Activated T-cell treated with anti-CD3 and anti-CD28 coated beads, Interleukin-2, amount 50 U/mL, for 48 hours (primary cell): ENCODE data around the gene RPS19.
A peak's percentile ranks its signal among the peaks of the same experiment; 100 is the strongest.

ENCODE experiments used
- DNase-seq, 2 experiments: peaks; one replicate each; pipeline ENCODE4 v3.0.0-alpha.2; 2020

The RPS19 gene

DNA sequence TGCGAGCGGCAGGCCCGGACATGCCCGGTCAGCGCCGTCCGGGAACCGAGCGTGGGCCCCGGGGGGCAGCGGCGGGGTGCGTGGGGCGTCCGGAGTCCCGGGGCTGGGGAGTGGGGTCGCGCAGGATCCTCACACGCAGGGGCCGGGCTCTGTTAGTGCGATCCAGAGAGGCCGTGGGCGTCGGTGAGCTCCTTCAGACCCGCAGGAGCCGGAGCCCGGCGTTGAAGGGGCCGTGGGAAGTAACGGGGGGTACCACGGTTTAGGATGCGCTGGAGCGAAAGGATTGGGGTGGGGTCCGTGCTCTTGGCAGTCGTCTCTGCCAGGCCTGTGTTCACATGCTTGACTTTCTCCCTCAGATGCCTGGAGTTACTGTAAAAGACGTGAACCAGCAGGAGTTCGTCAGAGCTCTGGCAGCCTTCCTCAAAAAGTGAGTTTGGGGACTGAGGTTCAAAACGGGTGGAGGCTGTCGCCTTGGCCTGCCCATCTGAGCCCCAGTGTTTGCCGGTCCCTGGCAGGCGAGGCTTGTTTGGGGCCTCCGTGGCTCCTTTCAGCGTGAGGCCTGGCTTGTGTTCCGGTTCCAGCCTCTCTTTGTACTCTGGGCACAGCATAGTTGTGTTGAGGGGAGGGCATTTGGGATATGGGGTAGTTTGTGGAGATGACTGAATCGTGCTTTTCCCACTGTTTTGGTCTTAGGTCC, 512 bp downstream of the RPS19 start:
- peak in 1 of 2 experiments; percentile 56 for DNase-seq

- DNase-seq = peak in 1 of 2 experiments; percentile 35
Measured at GRCh38 chr19:41861116-41861768, 1.2 kb downstream of the RPS19 start.

DNA sequence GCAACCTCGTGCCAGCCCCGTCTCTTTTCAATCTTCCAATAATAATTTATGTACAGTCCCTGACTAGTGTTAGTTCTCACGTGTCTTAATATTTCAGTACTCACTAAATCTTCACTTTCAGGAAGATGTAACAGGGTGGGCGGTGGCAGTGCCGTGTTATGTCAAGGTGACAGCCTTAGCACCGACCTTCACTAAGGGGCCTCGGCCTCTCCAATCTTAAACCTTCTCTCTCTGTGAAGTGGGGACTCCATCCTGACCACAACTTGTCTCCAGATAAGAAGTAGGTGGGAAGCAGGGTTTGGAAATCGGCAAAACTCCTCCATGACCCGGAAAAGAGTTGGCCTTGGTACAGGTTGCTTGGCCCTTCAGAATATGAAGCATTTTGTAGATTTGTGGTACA, 1.8 kb downstream of the RPS19 start:
- peak in 1 of 2 experiments; percentile 28 for DNase-seq

GRCh38 chr19:41862445-41862986, 2.5 kb downstream of the RPS19 start:
- peak; percentile 32 to 36 for DNase-seq

DNA sequence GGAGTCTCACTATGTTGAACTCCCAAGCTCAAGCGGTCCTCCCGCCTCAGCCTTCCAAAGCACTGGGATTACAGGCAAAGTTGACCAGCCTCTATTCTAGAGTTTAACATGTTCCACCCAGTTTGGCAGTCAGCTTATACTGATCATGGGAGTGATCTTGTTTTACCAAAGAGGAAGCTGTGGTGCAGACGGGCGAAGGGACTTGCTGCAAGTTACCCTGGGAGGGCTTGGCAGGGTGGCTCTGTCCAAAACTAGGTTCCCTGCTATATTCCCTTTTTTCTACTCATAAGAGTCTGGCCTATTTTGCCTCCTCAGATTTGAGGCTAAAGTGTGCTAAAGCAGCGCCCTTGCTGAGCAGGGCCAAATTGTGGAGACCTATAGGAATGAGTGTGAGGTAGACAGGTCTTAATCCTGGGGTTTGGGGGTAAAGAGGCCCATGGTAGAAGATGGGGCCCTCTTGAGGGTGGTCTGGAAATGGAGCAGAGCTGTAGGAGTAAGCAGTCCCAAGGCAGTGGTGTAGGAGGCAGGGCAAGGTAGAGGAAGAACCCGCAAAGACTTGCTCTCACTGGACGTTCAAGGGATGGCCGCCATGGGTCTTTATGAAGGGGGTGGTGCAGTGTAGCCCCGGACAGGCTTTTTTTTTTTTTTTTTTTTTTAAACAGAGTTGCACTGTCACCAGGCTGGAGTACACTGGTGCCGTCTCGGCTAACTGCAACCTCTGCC, 3.3 kb downstream of the RPS19 start:
- peak; percentile 25 to 26 for DNase-seq

- DNase-seq = peak; percentile 26 to 29
Measured at GRCh38 chr19:41864374-41864773, 4.3 kb downstream of the RPS19 start.

GRCh38 chr19:41866284-41866683, 6.2 kb downstream of the RPS19 start:
- peak; percentile 55 for DNase-seq

GRCh38 chr19:41868120-41868988, 8.3 kb downstream of the RPS19 start:
- peak; percentile 45 to 47 for DNase-seq

GRCh38 chr19:41868989-41869300, 8.9 kb downstream of the RPS19 start:
- DNase-seq = peak in 1 of 2 experiments; percentile 30

GRCh38 chr19:41869374-41869955, 9.4 kb downstream of the RPS19 start:
- peak; percentile 34 to 39 for DNase-seq

DNA sequence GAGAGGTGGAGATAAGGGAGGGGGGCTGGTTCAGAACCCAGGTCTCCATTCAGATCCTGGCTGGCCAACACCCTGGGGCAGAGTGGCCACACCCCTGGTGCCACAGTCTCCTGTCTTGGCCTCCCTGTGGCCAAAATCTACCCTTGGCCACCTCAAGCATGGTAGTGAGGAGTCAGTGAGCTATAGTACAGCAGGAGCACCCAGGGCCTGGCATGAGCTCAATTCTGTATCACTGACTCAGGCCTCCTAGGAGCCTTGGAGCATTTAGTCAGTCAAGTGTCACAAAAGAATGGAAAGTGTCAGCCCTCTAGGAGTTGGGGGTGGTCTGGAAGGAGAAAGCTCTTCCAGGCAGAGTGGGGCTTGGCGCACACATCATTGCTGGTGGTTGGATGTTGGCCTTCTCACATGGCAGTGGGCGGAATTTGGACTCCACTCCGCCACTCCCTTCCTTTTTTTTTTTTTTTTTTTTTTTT, 10.4 kb downstream of the RPS19 start:
- peak; percentile 65 to 67 for DNase-seq

DNA sequence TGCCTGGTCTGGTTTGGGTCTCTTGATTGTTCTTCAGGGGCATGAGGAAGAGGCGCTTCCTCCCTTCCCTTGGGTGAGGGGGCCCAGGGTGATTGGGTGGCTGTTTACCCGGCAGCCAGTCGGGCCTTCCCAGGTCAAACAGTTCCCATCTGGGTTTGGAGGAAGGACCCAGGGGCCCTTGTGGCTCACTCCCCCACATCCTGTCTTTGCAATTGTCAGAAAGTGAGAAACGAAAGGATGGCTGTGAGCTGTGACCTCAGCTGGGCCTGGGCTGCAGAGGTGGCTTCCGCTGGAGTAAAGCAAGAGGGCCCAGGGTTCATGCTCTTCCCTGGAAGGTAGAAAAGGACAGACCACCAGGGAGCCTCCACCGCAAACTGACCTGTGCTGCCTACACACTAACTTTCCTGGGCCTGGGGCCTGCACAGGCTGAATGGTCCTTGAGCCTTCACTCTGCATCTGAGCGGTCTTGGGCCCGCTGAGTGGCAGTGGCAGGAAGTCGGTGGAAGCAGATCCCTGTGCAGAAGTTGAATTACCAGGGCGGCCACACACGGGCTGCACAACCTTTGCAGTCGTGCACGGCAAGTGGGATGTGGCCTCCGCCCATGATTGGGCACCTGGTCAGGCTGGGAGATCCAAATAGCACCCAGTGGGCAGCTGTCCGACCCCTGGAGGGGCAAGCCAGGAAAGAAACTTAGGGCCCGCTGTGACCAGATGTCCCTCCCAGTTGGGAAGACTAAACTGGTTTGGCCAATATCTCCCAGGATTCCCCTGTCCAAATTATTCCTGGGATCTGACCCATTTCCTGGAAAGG, 11.7 kb downstream of the RPS19 start:
- peak; percentile 84 to 86 for DNase-seq

DNA sequence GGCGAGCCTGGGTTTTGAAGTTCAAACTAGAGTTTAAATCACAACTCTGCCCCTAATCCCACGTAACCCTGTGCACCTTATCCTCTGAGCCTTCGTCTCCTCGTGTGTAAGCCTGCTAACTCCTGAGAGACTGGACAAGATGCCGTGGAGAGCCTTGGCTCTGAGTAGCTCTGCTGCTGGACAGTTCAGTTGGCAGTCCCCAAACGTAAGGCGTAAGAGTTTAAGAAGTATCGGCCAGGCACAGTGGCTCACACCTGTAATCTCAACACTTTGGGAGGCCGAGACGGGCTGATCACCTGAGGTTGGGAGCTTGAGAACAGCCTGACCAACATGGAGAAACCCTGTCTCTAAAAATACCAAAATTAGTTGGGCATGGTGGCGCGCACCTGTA, 12.3 kb downstream of the RPS19 start:
- peak; percentile 55 to 57 for DNase-seq

DNA sequence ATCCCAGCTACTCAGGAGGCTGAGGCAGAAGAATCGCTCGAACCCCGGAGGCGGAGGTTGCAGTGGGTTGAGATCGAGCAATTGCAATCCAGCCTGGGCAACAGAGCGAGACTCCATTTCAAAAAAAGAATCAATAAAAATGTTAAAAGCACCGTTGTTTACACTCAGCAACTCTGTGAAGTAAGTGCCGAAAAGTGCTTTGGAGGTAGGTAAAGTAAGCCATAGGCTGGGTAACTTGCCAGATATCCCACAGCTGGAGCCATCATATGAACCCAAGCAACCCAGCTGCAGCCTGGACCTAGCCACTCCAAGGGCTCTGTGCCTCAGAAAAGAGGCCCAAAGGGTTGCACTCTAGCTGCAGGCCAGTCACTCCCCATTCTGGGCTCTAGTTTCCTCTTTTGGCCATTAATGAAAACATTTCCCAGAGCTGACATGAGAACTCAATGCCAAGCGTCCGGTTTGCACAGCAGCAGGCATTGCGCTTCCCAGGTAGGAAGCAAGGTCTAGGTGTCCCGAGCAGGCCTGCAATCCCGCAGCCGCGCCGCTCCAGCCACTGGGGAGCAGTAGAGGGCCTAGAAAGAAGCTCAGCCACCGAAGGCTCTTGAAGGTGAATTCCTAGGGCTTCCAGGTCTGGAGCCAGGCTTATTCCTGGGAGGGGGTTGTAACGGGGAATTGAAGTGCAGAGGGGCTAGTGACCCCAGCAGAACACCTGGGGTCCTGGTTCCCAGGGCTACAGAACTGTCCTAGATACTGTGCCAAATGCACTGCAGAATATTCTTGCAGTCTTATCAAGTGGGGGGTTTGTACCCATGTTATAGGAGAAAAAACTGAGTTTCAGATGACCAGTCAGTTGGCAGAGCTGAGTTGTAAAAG, 13.0 kb downstream of the RPS19 start:
- peak; percentile 85 to 86 for DNase-seq

- peak in 1 of 2 experiments; percentile 28 for DNase-seq
Measured at GRCh38 chr19:41875973-41876372, 15.9 kb downstream of the RPS19 start.

DNA sequence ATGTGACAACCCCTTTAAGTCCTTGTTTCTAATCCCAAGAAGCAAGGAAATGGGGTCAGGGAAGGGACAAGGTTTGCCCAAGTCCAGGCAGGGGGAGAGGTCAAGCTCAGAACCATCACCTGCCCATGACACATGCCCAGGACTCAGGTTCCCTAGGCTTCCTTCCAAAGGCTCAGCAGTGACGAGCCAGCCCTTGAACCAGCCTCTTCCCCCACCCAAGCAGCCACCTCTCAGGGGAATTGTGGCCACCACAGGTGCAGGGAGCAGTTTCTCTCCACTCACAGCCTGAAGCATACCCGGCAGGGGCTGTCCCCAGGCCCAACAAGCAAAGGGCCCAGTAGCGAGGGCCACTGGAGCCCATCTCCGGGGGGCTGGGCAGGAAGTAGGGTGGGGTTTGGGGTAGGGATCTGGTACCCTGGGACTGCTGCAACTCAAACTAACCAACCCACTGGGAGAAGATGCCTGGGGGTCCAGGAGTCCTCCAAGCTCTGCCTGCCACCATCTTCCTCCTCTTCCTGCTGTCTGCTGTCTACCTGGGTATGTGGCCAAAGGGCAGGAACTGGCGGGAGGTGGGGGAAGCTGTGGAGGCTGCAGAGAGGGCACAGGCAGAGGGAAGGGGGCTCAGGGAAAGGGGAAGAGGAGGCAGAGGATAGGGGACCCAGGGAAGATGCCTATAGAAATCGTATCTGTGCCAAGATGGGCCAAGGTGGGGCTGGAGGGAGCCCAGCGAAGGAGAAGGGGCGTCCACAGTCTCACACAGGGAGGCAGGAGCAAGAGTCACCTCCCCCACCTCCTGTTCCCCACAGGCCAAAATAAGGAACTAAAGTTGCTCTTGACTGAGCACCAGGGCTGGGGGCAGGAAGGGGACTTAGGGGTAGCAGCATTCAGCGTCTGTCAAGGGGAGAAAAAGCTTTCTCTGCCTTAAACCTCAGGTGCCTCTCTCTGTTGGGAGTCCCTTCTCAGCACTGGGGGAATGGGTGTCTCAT, 17.1 kb downstream of the RPS19 start, which contains the start of gene CD79A:
Gene CD79A, plus strand, starts transcription at position 433 of the 986 bp plus-strand sequence. Its CDS starts 26 bp downstream, at position 459.
- peak in 1 of 2 experiments; percentile 45 for DNase-seq

- DNase-seq = no peak
Measured at GRCh38 chr19:41877916-41878905, 18.2 kb downstream of the RPS19 start.
